ENCODE measurements around the gene PRR35. TPM values are rescaled to one million over a fixed set of nuclear protein-coding genes. Genes with fewer than 3 reads are reported as not detected.
A peak's percentile ranks its signal among the peaks of the same experiment; 100 is the strongest.

The PRR35 gene
- polyA plus RNA-seq, 3 donors, result not detected

- Histone ChIP-seq H3K79me2 (ENCODE audit: insufficient read depth, low read length) (peaks cover 59% of the 10 kb centered on the region), H3K4me1 (ENCODE audit: control insufficient read depth in 1 of 2, insufficient read depth in 2 of 2, low read length in 2 of 2) (peaks cover 58 to 63% of the 10 kb centered on the region in 2 donors), H2AFZ (ENCODE audit: insufficient read depth, low read depth, low read length, poor library complexity, severe bottlenecking) (peak within 1 kb of the TSS; percentile 86), H3K4me3 (replicated peaks in 1 of 3; ENCODE audit: low read depth in 2 of 3, low read length in 3 of 3) (peak within 1 kb of the TSS; percentile 85 to 92 (median 86)), H3K4me2 (replicated peaks; ENCODE audit: extremely low read depth, low read length, poor library complexity, severe bottlenecking) (peak within 1 kb of the TSS; percentile 87), H4K20me1 (ENCODE audit: insufficient read depth, low read length) (peaks cover 19% of the 10 kb centered on the region), H3K9me3 (replicated peaks in 1 of 2; ENCODE audit: control insufficient read depth in 1 of 2, insufficient read depth in 1 of 2, low read length in 2 of 2) (no peaks in the 10 kb centered on the region), H3K36me3 (replicated peaks in 1 of 2; ENCODE audit: control insufficient read depth in 1 of 2, insufficient read depth in 2 of 2, low read length in 2 of 2) (no peaks in the 10 kb centered on the region), H3K27me3 (ENCODE audit: control insufficient read depth in 2 of 2, insufficient read depth in 2 of 2, low read length in 2 of 2) (peaks cover 0 to 7% of the 10 kb centered on the region in 2 donors), H3K27ac (ENCODE audit: low read depth in 1 of 2, low read length in 2 of 2) (peak within 1 kb of the TSS; percentile 86 to 91), H3K9ac (ENCODE audit: insufficient read depth, low read length, poor library complexity, severe bottlenecking) (peak within 1 kb of the TSS; percentile 89)
- peaks cover 3 to 15% (median 12%) of the 10 kb centered on the region in 3 donors for H3K27me3 Mint-ChIP-seq (ENCODE audit: low read depth in 3 of 3)
- peak within 1 kb of the TSS; percentile 91 to 99 for H3K4me3 Mint-ChIP-seq
- peaks cover 0 to 3% (median 0%) of the 10 kb centered on the region in 7 donors for H3K9me3 Mint-ChIP-seq
- H3K4me1 Mint-ChIP-seq, result peaks cover 55% of the 10 kb centered on the region
- under 1% methylated on average over 67 of the region's 67 CpGs for WGBS (ENCODE audit: insufficient coverage)
- H3K36me3 Mint-ChIP-seq, result peaks cover 7 to 8% of the 10 kb centered on the region in 2 donors
- H3K27ac Mint-ChIP-seq, result peak within 1 kb of the TSS; percentile 98 to 100 (median 99)
- peak; percentile 96 to 100 (median 99) for DNase-seq
- no peak for TF ChIP-seq CTCF (IDR thresholded peaks at IDR 0.05)
- intact Hi-C loops (cut with micrococcal nuclease), result loop anchor here (2.0 to 5.0 kb wide), 3 partner anchors 47 to 93 kb away; partner anchors contain the start of genes JMJD8 (in 2 of the 2), METTL26 (in 2 of the 2), STUB1 (in 2 of the 2) and CAPN15 (in 1 of the 2)
Observed at GRCh38 chr16:589658-590187, 29.5 kb downstream of the PRR35 start, which contains the start of gene RAB40C. TSS of gene RAB40C (plus strand) at chr16:590066. CDS start at chr16:590292, 226 bp downstream.

- H3K27me3 Mint-ChIP-seq (ENCODE audit: low read depth in 3 of 3), result peaks cover 3 to 13% (median 10%) of the 10 kb centered on the region in 3 donors
- H3K4me3 Mint-ChIP-seq, result peak overlapping the region; percentile 87 to 95
- DNase-seq, result peak in 2 of 3 donors; percentile 4 to 29
- Histone ChIP-seq H2AFZ (ENCODE audit: insufficient read depth, low read depth, low read length, poor library complexity, severe bottlenecking) (peak overlapping the region; percentile 71), H3K36me3 (replicated peaks in 1 of 2; ENCODE audit: control insufficient read depth in 1 of 2, insufficient read depth in 2 of 2, low read length in 2 of 2) (no peaks in the 10 kb centered on the region), H3K27ac (ENCODE audit: low read depth in 1 of 2, low read length in 2 of 2) (peak overlapping the region; percentile 20 to 81), H4K20me1 (ENCODE audit: insufficient read depth, low read length) (peaks cover 25% of the 10 kb centered on the region), H3K9me3 (replicated peaks in 1 of 2; ENCODE audit: control insufficient read depth in 1 of 2, insufficient read depth in 1 of 2, low read length in 2 of 2) (no peaks in the 10 kb centered on the region), H3K4me3 (replicated peaks in 1 of 3; ENCODE audit: low read depth in 2 of 3, low read length in 3 of 3) (peak overlapping the region; percentile 59 to 92 (median 85)), H3K27me3 (ENCODE audit: control insufficient read depth in 2 of 2, insufficient read depth in 2 of 2, low read length in 2 of 2) (peaks cover 0 to 5% of the 10 kb centered on the region in 2 donors), H3K79me2 (ENCODE audit: insufficient read depth, low read length) (peaks cover 65% of the 10 kb centered on the region), H3K4me2 (replicated peaks; ENCODE audit: extremely low read depth, low read length, poor library complexity, severe bottlenecking) (peak overlapping the region; percentile 87), H3K9ac (ENCODE audit: insufficient read depth, low read length, poor library complexity, severe bottlenecking) (peak overlapping the region; percentile 85), H3K4me1 (ENCODE audit: control insufficient read depth in 1 of 2, insufficient read depth in 2 of 2, low read length in 2 of 2) (peaks cover 63 to 69% of the 10 kb centered on the region in 2 donors)
- TF ChIP-seq CTCF (IDR thresholded peaks at IDR 0.05), result no peak
- H3K27ac Mint-ChIP-seq, result peak overlapping the region; percentile 82 to 92 (median 84)
- H3K36me3 Mint-ChIP-seq, result peaks cover 7 to 12% of the 10 kb centered on the region in 2 donors
- peaks cover 0 to 3% (median 0%) of the 10 kb centered on the region in 7 donors for H3K9me3 Mint-ChIP-seq
- under 1% methylated on average over 67 of the region's 71 CpGs for WGBS (ENCODE audit: insufficient coverage)
- intact Hi-C loops (cut with micrococcal nuclease), result no loop called here
- peaks cover 59% of the 10 kb centered on the region for H3K4me1 Mint-ChIP-seq
Observed at GRCh38 chr16:590188-590814, 30.1 kb downstream of the PRR35 start.
